HepG2 (cell line): Measurements from ENCODE around the gene SPIB. TPM values are rescaled to one million over a fixed set of nuclear protein-coding genes. Genes with fewer than 3 reads are reported as not detected.

ENCODE experiments used
- ARHGAP35 ChIP-seq: sonication (generic); formaldehyde crosslinking; IDR thresholded peaks from 2 replicates; pipeline ENCODE4 v1.9.0; 2022; ENCODE audit warnings: mild to moderate bottlenecking, inconsistent platforms, moderate library complexity, missing genetic modification reagents, borderline replicate concordance
- EED ChIP-seq: sonication (generic); formaldehyde crosslinking; IDR thresholded peaks from 2 replicates; pipeline ENCODE4 v1.5.0; 2020; ENCODE audit warnings: mild to moderate bottlenecking, missing genetic modification reagents
- ERF ChIP-seq: IDR thresholded peaks from 2 replicates; pipeline ENCODE4 v1.6.1; 2018; ENCODE audit warnings: missing biosample characterization, missing genetic modification reagents
- FOSL1 ChIP-seq: sonication (generic); formaldehyde crosslinking; IDR thresholded peaks from 2 replicates; pipeline ENCODE4 v1.9.0; 2021; ENCODE audit warnings: missing genetic modification reagents, borderline replicate concordance
- HMG20A ChIP-seq: IDR thresholded peaks from 2 replicates; pipeline ENCODE4 v1.6.1; 2016; ENCODE audit warnings: borderline replicate concordance
- MYNN ChIP-seq: sonication (generic); formaldehyde crosslinking; IDR thresholded peaks from 2 replicates; pipeline ENCODE4 v1.4.0; 2020; ENCODE audit warnings: mild to moderate bottlenecking, low read depth, missing genetic modification reagents
- SOX13 ChIP-seq, 3 experiments: fragments of 450-650 bp in 1 of 3; sonication (generic) in 1 of 3; formaldehyde crosslinking in 1 of 3; IDR thresholded peaks in 2 of 3; conservative IDR thresholded peaks in 1 of 3; 2 replicates each; pipeline versions ENCODE4 v1.5.0 to v1.6.1; 2016 to 2020; ENCODE audit warnings: antibody characterized with exemption in 1 of 3, mild to moderate bottlenecking in 1 of 3, missing compliant biosample characterization in 1 of 3, missing genetic modification reagents in 1 of 3, moderate library complexity in 1 of 3
- SP140L ChIP-seq: sonication (generic); formaldehyde crosslinking; IDR thresholded peaks from 2 replicates; pipeline ENCODE4 v1.4.0; 2020; ENCODE audit warnings: missing genetic modification reagents, borderline replicate concordance
- SRF ChIP-seq: IDR thresholded peaks from 2 replicates; pipeline ENCODE4 v1.6.1; 2011; ENCODE audit warnings: mild to moderate bottlenecking, low read depth, low read length, moderate library complexity
- TFAP4 ChIP-seq: sonication (generic); IDR thresholded peaks from 2 replicates; pipeline ENCODE4 v1.6.1; 2016; ENCODE audit warnings: low read depth, borderline replicate concordance
- ZBTB49 ChIP-seq: sonication (generic); formaldehyde crosslinking; IDR thresholded peaks from 2 replicates; pipeline ENCODE4 v1.4.0; 2020; ENCODE audit warnings: missing genetic modification reagents, borderline replicate concordance
- ZNF205 ChIP-seq: IDR thresholded peaks from 2 replicates; pipeline ENCODE4 v1.6.1; 2018; ENCODE audit warnings: missing biosample characterization, missing genetic modification reagents
- ZNF260 ChIP-seq: sonication (generic); formaldehyde crosslinking; IDR thresholded peaks from 2 replicates; pipeline ENCODE4 v1.4.0; 2020; ENCODE audit warnings: missing genetic modification reagents, low read depth, mild to moderate bottlenecking, borderline replicate concordance
- ZNF546 ChIP-seq: sonication (generic); formaldehyde crosslinking; conservative IDR thresholded peaks from 2 replicates; pipeline ENCODE4 v1.8.1; 2023; ENCODE audit warnings: mild to moderate bottlenecking, missing genetic modification reagents
- ZNF567 ChIP-seq: sonication (generic); formaldehyde crosslinking; IDR thresholded peaks from 2 replicates; pipeline ENCODE4 v1.8.1; 2023; ENCODE audit warnings: mild to moderate bottlenecking, missing genetic modification reagents, borderline replicate concordance
- ZNF607 ChIP-seq: sonication (generic); formaldehyde crosslinking; IDR thresholded peaks from 2 replicates; pipeline ENCODE4 v1.5.1; 2020; ENCODE audit warnings: missing genetic modification reagents, mild to moderate bottlenecking, borderline replicate concordance
- ZNF644 ChIP-seq: IDR thresholded peaks from 2 replicates; pipeline ENCODE4 v1.6.1; 2016; ENCODE audit warnings: low read depth
- ZNF724P ChIP-seq: sonication (generic); formaldehyde crosslinking; IDR thresholded peaks from 2 replicates; pipeline ENCODE4 v1.8.0; 2022; ENCODE audit warnings: missing genetic modification reagents, borderline replicate concordance
- ZNF879 ChIP-seq: sonication (generic); formaldehyde crosslinking; IDR thresholded peaks from 2 replicates; pipeline ENCODE4 v1.8.1; 2023; ENCODE audit warnings: missing genetic modification reagents
- ZSCAN5A ChIP-seq: sonication (generic); formaldehyde crosslinking; IDR thresholded peaks from 2 replicates; pipeline ENCODE4 v1.8.0; 2022; ENCODE audit warnings: mild to moderate bottlenecking, missing genetic modification reagents, borderline replicate concordance
- polyA plus RNA-seq, 8 experiments: library from polyadenylated mRNA; depleted of rRNA in 3 of 8; stranded (reverse) in 7 of 8; unstranded in 1 of 8; fragments of >200 nt; fragmentation: Illumina TruSeq in 4 of 8; extraction: Trizol in 4 of 8; gene quantifications; 2 replicates each; pipeline versions ENCODE4 v1.2.1 to v1.2.3, GENCODE V29; 2011 to 2016; ENCODE audit warnings: low read depth in 4 of 8, missing spikeins in 1 of 8, mixed read lengths in 1 of 8; ENCODE audit not compliant: insufficient read depth in 1 of 8
- total RNA-seq, 5 experiments: library from RNA; depleted of rRNA; stranded (reverse); fragments of >200 nt; fragmentation: Illumina TruSeq; extraction: Trizol; gene quantifications; 2 replicates each; pipeline ENCODE4 v1.2.3, GENCODE V29; 2016; ENCODE audit warnings: low read depth in 1 of 5

The SPIB gene
- total and polyA plus RNA-seq, 2 of the 13 experiments (the other 11 are each of a cell fraction or from before 2014, with no cell fraction given), result 0.04 TPM; not detected in 1

GRCh38 chr19:50376166-50377050 lies 42.3 kb upstream of the SPIB start, which contains the start of gene NR1H2 (continued):
- TF ChIP-seq ZSCAN5A (CRISPR knock-in tag), result no peak
- TF ChIP-seq ZBTB49 (CRISPR knock-in tag), result no peak
- TF ChIP-seq ZNF607 (CRISPR knock-in tag), result peak; percentile 82; the same call in 1 of the 2 replicates
- no peak for TF ChIP-seq EED (CRISPR knock-in tag)
- TF ChIP-seq ZNF546 (CRISPR knock-in tag), result no peak
- no peak for TF ChIP-seq ZNF724P (CRISPR knock-in tag)
- no peak for TF ChIP-seq HMG20A (CRISPR knock-in tag)
- no peak for TF ChIP-seq MYNN
- TF ChIP-seq ZNF567 (CRISPR knock-in tag), result no peak
- TF ChIP-seq ZNF205 (CRISPR knock-in tag), result no peak; the same call in 1 of the 2 replicates
- 0 out of 2 replicates have a peak, but pooled peaks have one; percentile 36 for TF ChIP-seq TFAP4
- no peak for TF ChIP-seq ZNF644 (CRISPR knock-in tag)
- no peak for TF ChIP-seq SOX13 (IDR thresholded peaks at IDR 0.05)
- TF ChIP-seq SOX13 (CRISPR knock-in tag; conservative IDR thresholded peaks at IDR 0.05 in 1 of 2, IDR thresholded peaks at IDR 0.05 in 1 of 2), result peak in 1 of 2 experiments; percentile 35; a peak in 1 of 4 replicates
- TF ChIP-seq FOSL1 (CRISPR knock-in tag), result no peak
- TF ChIP-seq ZNF260, result no peak
- TF ChIP-seq ARHGAP35 (CRISPR knock-in tag), result no peak
- TF ChIP-seq SP140L (CRISPR knock-in tag), result peak; percentile 90; the same call in 1 of the 2 replicates
- TF ChIP-seq ZNF879 (CRISPR knock-in tag), result no peak
- peak; percentile 75 for TF ChIP-seq SRF
- TF ChIP-seq ERF (CRISPR knock-in tag), result peak; percentile 94
